Large intestine (tissue), 3 donors: ENCODE data around the gene PICALM. TPM values are rescaled to one million over a fixed set of nuclear protein-coding genes. Genes with fewer than 3 reads are reported as not detected.

Experiments
- DNase-seq, 2 donors: peaks; one replicate each; pipeline versions ENCODE4 v3.0.0 to v3.0.0-alpha.2; 2013
- H3K27ac ChIP-seq: one replicate; pipeline ENCODE4 v1.5.1; 2013; ENCODE audit warnings: low read length
- H3K27me3 ChIP-seq: 2 replicates; pipeline ENCODE4 v1.6.1; 2013; ENCODE audit warnings: low read length; ENCODE audit not compliant: control insufficient read depth, insufficient read depth
- H3K36me3 ChIP-seq: 2 replicates; pipeline ENCODE4 v1.6.1; 2013; ENCODE audit warnings: low read length; ENCODE audit not compliant: control insufficient read depth, insufficient read depth
- H3K4me1 ChIP-seq: one replicate; pipeline ENCODE4 v1.6.1; 2013; ENCODE audit warnings: low read length; ENCODE audit not compliant: control insufficient read depth, insufficient read depth
- H3K4me3 ChIP-seq: one replicate; pipeline ENCODE4 v1.5.1; 2013; ENCODE audit warnings: low read length
- H3K9me3 ChIP-seq: one replicate; pipeline ENCODE4 v1.6.1; 2013; ENCODE audit warnings: mild to moderate bottlenecking, low read depth, low read length, moderate library complexity; ENCODE audit not compliant: control insufficient read depth
- WGBS: methylation state at CpG from one replicate; pipeline ENCODE4 v1.1.5; 2013; ENCODE audit warnings: low lambda C conversion rate; ENCODE audit not compliant: insufficient coverage; 5-methylcytosine and 5-hydroxymethylcytosine counted together
- polyA plus RNA-seq: library from polyadenylated mRNA; unstranded; fragments of 120-200 nt; gene quantifications from one replicate; pipeline ENCODE4 v1.2.1, GENCODE V29; 2013

The PICALM gene
- polyA plus RNA-seq, 1 donor = 177 TPM

GRCh38 chr11:86052693-86053641, 15.9 kb downstream of the PICALM start:
- H3K4me1 ChIP-seq = no peaks in the 10 kb centered on the region
- no peak for DNase-seq
- H3K4me3 ChIP-seq = no peak overlapping the region
- no peaks in the 10 kb centered on the region for H3K27me3 ChIP-seq
- 60% methylated on average over 1 of the region's 10 CpGs for WGBS
- H3K27ac ChIP-seq = no peak overlapping the region
- H3K36me3 ChIP-seq = no peaks in the 10 kb centered on the region
- H3K9me3 ChIP-seq = no peaks in the 10 kb centered on the region

DNA sequence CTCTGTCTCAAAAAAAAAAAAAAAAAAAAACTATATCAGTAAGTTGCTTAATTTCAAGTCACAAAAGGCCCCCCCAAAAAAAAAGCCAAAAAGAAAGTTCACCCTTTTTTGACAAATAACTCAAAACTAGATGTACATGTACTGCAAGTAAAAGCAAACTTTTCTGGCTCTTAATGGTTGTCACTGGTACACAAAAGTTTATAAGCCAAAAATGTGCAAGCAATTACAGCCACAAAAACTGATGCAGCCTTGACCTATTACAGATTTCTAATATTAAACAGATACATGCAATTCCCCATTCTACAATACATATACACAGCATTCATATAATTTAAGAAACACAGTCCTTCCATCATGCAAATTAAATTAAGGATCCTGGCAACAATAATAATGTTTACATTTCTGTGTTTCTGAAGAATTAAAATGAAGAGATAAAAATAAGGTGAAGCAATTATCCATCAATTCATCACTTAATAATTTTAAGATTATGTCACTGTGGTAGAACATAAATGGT, 18.6 kb downstream of the PICALM start:
- Histone ChIP-seq H3K36me3 (no peaks in the 10 kb centered on the region), H3K4me1 (no peaks in the 10 kb centered on the region), H3K4me3 (no peak overlapping the region), H3K27ac (no peak overlapping the region), H3K9me3 (no peaks in the 10 kb centered on the region), H3K27me3 (no peaks in the 10 kb centered on the region)
- DNase-seq = no peak

DNA sequence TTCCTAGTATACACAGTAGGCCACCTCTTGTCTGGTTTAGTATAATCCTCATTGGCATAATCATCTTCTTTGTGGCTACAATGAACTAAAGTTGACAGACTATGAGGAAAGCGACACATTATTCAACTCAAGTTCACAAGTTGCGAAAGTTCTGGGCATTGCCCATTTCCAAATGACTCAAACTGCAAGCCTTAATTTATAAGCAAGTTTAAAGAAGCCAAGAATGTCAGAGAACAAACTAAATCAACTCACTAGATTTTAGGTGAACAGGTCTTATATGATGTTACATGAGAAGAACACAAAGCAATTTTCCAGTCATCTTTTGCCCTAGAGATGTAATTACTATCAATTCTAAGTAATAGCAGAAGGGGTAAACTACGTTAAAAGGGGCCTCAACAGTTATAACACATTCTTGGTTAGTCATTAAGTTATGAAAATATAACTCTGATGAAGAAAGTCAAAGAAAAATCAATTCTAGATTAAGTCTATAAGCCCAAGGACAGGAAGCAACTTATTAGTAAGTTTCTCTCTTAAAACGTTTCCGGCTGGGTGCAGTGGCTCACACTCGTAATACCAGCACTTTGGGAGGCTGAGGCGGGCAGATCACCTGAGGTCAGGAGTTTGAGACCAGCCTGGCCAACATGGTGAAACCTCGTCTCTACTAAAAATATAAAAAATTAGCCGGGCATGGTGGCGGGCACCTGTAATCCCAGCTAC, 21.5 kb downstream of the PICALM start:
- WGBS = 100% methylated on average over 1 of the region's 10 CpGs

GRCh38 chr11:86046116-86046515, 22.8 kb downstream of the PICALM start:
- H3K9me3 ChIP-seq = no peaks in the 10 kb centered on the region
- H3K27me3 ChIP-seq = no peaks in the 10 kb centered on the region
- no peak overlapping the region for H3K4me3 ChIP-seq
- DNase-seq = no peak
- 83% methylated on average over 1 of the region's 1 CpG for WGBS
- no peaks in the 10 kb centered on the region for H3K4me1 ChIP-seq
- H3K36me3 ChIP-seq = no peaks in the 10 kb centered on the region
- no peak overlapping the region for H3K27ac ChIP-seq

More for the DNA sequence above, 21.5 kb downstream of the PICALM start:
- Histone ChIP-seq H3K9me3 (no peaks in the 10 kb centered on the region), H3K27ac (no peak overlapping the region), H3K4me1 (no peaks in the 10 kb centered on the region), H3K4me3 (no peak overlapping the region), H3K27me3 (no peaks in the 10 kb centered on the region), H3K36me3 (no peaks in the 10 kb centered on the region)
- DNase-seq = no peak

- 83% methylated on average over 5 of the region's 9 CpGs for WGBS
- Histone ChIP-seq H3K27ac (no peak overlapping the region), H3K36me3 (no peaks in the 10 kb centered on the region), H3K9me3 (no peaks in the 10 kb centered on the region), H3K27me3 (no peaks in the 10 kb centered on the region), H3K4me1 (no peaks in the 10 kb centered on the region), H3K4me3 (no peak overlapping the region)
- DNase-seq = no peak
Measured at GRCh38 chr11:86043765-86044503, 24.9 kb downstream of the PICALM start.

GRCh38 chr11:86041975-86042378, 26.9 kb downstream of the PICALM start:
- H3K4me1 ChIP-seq = no peaks in the 10 kb centered on the region
- no peaks in the 10 kb centered on the region for H3K36me3 ChIP-seq
- H3K27me3 ChIP-seq = no peaks in the 10 kb centered on the region
- H3K9me3 ChIP-seq = no peaks in the 10 kb centered on the region
- no peak overlapping the region for H3K4me3 ChIP-seq
- DNase-seq = peak; percentile 66 to 77
- H3K27ac ChIP-seq = no peak overlapping the region
- no CpG with 5 or more reads among the region's 2 CpGs for WGBS

- Histone ChIP-seq H3K4me1 (no peaks in the 10 kb centered on the region), H3K27me3 (no peaks in the 10 kb centered on the region), H3K4me3 (no peak overlapping the region), H3K9me3 (no peaks in the 10 kb centered on the region), H3K36me3 (no peaks in the 10 kb centered on the region), H3K27ac (no peak overlapping the region)
- no peak for DNase-seq
- WGBS = 94% methylated on average over 2 of the region's 2 CpGs
Measured at GRCh38 chr11:86040919-86041850, 27.7 kb downstream of the PICALM start.

- no peak for DNase-seq
- no peaks in the 10 kb centered on the region for H3K9me3 ChIP-seq
- no peak overlapping the region for H3K4me3 ChIP-seq
- H3K27ac ChIP-seq = no peak overlapping the region
- H3K36me3 ChIP-seq = no peaks in the 10 kb centered on the region
- H3K4me1 ChIP-seq = no peaks in the 10 kb centered on the region
- no peaks in the 10 kb centered on the region for H3K27me3 ChIP-seq
Measured at GRCh38 chr11:86039094-86039493, 29.8 kb downstream of the PICALM start.

GRCh38 chr11:86037743-86038142, 31.1 kb downstream of the PICALM start:
- Histone ChIP-seq H3K36me3 (no peaks in the 10 kb centered on the region), H3K9me3 (no peaks in the 10 kb centered on the region), H3K27me3 (no peaks in the 10 kb centered on the region), H3K27ac (no peak overlapping the region), H3K4me1 (no peaks in the 10 kb centered on the region), H3K4me3 (no peak overlapping the region)
- DNase-seq = no peak
- WGBS = no CpG with 5 or more reads among the region's 4 CpGs
